HG03108 (cell line): ENCODE measurements around the gene TP53.
"Not testable (repeated sequence)": the region's sequence is repeated elsewhere in the genome, so short reads cannot be mapped to it uniquely, and the experiment has no call there.

ENCODE experiments used
- ATAC-seq: cut with Tn5 transposase; IDR thresholded peaks from one replicate; pipeline ENCODE4 v1.9.1; 2021; ENCODE audit warnings: moderate library complexity; ENCODE audit not compliant: unreplicated experiment

Gene TP53

GRCh38 chr17:7676533-7676932 is 10.8 kb downstream of the TP53 start:
- no peak for ATAC-seq

DNA sequence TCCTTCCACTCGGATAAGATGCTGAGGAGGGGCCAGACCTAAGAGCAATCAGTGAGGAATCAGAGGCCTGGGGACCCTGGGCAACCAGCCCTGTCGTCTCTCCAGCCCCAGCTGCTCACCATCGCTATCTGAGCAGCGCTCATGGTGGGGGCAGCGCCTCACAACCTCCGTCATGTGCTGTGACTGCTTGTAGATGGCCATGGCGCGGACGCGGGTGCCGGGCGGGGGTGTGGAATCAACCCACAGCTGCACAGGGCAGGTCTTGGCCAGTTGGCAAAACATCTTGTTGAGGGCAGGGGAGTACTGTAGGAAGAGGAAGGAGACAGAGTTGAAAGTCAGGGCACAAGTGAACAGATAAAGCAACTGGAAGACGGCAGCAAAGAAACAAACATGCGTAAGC is 12.4 kb downstream of the TP53 start:
- ATAC-seq = no peak

DNA sequence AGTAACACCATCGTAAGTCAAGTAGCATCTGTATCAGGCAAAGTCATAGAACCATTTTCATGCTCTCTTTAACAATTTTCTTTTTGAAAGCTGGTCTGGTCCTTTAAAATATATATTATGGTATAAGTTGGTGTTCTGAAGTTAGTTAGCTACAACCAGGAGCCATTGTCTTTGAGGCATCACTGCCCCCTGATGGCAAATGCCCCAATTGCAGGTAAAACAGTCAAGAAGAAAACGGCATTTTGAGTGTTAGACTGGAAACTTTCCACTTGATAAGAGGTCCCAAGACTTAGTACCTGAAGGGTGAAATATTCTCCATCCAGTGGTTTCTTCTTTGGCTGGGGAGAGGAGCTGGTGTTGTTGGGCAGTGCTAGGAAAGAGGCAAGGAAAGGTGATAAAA is 14.1 kb downstream of the TP53 start:
- no peak for ATAC-seq

DNA sequence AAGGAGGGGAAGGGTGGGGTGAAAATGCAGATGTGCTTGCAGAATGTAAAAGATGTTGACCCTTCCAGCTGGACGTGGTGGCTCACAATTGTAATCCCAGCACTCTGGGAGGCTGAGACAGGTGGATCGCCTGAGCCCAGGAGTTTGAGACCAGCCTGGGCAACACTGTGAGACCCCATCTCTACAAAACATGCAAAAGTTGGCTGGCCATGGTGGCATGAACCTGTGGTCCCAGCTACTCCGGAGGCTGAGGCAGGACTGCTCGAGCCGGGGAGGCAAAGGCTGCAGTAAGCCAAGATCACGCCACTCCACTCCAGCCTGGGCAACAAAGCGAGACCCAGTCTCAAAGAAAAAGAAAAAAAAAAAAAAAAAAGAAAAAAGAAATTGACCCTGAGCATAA is 18.8 kb downstream of the TP53 start:
- ATAC-seq = no peak

DNA sequence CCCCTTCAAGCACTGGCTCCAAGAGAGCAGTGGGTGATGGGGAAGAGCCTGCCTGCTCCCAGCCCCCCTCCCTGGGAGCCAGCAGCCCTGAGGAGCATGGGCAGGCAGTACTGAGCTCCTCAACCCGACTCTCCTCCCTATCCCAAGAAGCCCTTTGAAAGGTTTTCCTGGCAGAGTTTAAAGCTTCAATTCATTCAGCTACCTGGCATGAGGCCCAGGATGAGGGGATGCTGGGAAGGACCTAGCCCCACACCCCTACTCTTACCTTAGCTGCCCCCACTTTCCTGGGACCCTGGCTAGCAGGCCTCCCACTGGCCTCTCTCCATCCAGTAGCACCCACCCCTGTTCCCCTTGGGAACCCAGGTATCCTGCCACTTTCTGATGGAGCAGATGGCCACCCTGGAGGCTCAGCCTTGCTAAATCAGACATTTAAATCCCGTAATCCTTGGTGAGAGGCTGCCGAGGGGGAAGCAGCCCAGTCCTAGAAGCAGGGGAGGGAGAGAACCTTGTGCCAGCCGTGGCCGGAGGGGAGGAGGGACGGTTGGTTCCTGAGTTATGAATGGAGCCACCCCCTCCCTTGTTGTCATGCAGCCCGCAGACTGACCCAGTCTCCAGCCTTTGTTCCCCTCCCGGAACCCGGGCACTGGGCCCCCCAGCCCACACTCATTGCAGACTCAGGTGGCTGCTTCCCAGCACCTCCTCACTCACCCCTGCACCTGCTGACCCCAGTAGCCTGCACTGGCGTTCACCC is 19.5 kb downstream of the TP53 start:
- ATAC-seq = no peak

DNA sequence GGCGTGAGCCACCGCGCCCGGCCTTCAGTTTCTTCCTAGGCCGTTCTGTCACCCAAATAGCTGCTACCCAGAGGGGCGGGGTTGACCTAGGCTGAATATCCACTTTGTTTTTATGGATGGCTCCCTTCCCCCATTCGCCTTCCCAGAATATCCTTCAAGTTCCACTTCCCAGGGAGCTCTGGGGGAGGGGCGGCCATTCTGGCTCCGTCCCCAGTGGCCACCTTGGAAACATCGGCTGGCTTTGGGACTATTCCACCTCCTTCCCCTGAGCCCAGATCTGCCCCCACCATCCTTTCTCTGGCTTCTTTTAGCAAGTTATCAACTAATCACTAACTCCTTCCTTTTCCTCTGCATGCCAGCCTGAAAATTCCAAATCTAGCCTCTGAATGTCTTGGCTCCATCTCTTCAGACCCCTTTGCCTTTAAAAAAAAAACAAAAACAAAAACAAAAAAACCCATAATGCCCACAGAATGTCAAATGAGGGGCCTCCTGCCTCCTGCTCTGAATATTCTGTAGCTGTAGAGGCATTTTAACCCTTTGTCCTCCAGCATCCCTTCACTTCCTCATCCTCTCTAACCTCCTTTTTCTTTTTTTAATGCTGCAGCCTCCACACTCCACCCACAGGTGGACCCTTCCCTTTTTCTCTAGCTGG is 30.2 kb downstream of the TP53 start:
- ATAC-seq = no peak

GRCh38 chr17:7655541-7655840 is 31.8 kb downstream of the TP53 start:
- no peak for ATAC-seq

DNA sequence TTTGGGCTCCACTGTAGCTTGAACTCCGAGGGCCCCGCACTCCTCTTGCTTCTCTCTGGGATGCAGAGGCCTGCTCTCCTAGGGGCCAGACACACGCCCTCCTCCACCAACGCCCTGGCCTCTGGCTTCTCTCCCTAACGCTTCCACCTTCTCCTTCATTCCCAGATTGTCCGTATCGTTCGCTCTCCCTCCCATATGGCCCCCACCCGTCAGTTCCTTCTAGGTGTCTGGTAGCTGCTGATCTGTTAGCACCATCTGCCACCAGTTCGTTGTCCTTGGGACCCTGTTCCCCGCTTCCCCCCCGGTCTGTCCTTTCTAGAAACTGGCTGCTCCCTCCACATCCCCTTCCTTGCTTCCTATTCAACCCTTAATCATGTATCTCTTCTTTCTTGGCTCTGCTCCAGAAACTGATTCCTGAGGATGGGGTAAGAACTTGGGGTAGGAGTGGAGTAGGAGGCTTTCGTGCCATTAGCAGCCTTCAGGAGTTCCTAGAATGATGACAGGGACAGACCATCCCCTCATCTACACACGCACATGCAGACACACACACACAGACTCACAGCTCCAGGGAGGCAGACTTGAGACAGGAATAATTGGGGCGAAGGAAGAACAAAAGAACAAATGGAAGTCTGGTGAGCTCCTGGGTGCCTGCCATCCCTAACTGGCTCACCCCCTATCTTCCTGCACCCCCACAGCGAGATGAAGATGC is 32.3 kb downstream of the TP53 start:
- no peak for ATAC-seq

DNA sequence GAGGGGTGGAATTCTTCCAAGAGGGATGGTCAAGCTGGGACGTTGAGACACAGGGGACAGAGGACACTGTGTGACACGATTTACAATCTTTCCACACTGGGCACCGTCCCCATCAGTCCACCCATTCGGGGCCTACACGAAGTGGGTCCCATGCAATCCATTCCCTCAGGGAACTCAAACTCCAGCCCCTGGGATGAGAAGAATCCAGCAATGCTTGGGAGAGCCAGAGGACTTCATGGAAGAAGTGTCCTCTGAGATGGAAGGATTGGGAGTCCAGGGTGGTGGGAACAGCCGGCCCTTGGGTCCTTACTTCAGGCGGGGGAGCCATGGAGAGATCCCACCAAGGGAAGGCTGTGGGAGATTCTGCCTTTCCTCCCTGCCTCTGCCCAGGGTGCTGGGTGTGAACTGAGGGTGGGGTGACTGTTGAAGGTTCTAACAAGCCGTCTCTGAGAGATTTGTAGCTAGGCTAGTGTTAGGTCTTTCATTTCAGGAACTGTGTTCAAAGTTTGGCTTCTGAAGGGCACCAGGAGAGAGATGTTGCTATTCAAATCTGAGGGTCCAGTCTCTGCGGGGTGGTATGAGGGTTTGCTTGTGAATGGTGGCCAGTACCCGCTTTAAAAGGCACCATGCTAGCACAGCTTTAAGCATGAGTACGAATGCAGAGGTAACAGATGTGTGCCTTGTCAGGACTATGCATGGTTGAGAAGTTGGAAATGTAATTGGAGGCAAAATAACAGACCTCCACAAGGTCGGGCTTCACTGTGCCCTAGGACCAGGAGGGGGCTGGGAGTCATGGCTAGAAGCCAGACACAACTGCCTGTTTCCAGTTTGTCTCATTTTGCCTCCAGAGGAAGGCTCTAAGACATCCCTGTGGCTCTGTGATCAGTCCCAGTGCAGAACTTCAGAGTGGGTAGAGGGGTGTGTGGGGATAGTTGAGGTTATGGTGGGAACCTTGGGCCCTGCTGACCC is 34.6 kb downstream of the TP53 start:
- no peak for ATAC-seq

DNA sequence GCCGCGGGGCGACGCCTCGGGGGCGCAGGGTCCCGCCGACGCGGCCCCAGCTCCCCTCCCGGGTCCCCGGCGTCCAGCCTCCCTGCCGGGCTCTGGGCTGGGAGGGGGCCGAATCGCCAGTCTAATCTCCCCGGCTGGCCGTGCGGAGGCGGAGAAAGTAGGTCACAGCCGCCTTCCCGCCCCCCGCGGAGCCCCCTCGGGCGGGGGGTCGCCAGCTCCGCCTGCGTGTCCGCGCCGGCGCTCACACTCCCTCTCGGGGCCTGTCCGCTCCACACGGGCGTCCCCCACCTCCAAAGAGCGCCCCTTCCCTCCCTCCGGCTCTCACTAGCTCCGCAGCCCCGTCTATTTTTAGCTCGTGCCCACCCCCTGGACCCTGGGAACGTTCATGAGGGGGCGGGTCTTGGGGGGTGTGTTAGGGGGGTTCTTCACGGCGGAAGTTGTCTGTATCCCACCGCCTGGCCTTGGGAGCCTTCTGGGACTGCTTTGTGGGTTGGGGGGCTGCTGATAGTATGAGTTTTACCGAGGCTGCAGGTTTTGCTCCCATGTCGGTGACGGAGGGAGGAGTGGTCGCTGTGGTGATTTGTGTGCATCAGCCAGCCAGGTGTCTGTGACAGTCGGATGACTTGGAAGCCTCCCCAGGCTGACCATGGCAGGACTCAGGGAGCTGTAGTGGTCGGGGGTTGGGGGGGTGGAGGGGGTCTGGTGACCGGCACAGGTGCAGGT is 35.5 kb downstream of the TP53 start:
- ATAC-seq = no peak

DNA sequence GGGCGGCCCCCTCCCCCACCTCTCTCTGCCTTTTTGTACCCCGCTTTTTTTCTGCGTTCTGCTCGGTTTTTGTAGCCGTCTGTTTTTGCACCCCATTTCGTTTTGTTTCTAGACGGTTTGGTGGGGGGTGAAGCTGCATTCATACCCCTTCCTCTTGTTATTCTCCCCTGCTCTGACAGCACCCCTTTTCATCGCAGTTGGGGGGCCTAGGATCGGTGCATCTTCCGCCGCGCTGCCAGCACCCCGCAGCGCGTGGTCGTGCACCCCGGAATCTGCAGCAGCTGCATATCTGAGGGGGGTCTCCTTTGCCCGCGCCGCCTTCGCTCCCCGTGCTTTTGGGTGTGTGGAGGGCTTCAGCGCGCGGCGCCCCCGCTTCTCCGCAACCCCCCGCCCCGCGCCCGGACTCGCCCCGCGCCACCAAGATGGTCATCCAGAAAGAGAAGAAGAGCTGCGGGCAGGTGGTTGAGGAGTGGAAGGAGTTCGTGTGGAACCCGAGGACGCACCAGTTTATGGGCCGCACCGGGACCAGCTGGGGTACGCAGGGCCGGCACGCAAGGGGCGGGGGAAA is 36.1 kb downstream of the TP53 start:
- ATAC-seq = no peak

- ATAC-seq = no peak
Observed at GRCh38 chr17:7650509-7651096, 36.7 kb downstream of the TP53 start, which contains the start of gene ATP1B2. TSS of gene ATP1B2 (plus strand) at chr17:7650926. CDS start at chr17:7651519, 593 bp downstream.

- ATAC-seq = no peak
Observed at GRCh38 chr17:7647018-7647417, 40.3 kb downstream of the TP53 start.

DNA sequence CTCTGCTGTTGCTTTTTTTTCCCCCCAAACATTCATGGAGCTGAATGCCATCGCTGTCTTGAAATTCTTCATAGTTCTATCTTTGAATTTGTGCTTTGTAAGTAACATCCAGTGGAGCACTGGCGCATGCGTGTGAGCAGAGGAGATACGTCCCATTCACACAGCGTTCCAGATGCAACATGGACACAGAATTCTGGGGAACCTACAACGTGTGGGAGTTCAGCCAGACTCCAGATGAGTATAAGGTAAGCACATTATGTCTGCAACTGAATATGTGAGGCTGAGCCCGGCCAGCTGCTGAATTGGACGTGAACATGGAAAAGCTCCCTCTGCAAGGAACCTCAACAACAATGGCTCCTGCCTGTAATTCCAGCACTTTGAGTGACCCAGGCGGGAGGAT is 40.8 kb downstream of the TP53 start:
- no peak for ATAC-seq

DNA sequence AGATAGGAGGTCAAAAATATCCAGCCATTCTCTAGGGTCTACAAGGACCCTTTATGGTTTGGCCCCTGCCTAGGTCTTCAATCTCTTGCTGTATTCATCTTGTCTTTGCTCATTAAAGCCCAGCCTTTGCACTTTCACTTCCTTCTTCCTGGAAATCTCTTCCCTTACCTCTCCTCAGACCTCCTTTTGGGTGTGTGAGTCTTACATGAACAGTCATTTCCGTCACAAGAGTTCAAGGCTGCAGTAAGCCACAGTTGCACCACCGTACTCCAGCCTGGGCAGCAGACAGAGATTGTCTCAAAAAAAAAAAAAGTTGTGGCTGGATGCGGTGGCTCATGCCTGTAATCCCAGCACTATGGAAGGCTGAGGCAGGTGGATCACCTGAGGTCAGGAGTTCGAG is 42.5 kb downstream of the TP53 start:
- ATAC-seq = no peak

- ATAC-seq = not testable (repeated sequence)
Observed at GRCh38 chr17:7641635-7642034, 45.7 kb downstream of the TP53 start.

DNA sequence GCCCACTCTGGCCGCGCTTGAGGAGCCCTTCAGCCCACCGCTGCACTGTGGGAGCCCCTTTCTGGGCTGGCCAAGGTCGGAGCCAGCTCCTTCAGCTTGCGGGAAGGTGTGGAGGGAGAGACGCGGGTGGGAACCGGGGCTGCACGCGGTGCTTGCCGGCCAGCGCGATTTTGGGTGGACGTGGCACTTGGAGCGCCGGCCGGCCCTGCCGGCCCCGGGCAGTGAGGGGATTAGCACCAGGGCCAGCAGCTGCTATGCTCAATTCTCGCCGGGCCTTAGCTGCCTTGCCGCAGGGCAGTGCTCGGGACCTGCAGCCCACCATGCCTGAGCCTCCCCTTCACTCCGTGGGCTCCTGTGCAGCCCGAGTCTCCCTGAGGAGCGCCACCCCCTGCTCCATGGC is 46.5 kb downstream of the TP53 start:
- no peak for ATAC-seq

GRCh38 chr17:7636163-7636562 is 51.1 kb downstream of the TP53 start:
- no peak for ATAC-seq

- ATAC-seq = no peak
Observed at GRCh38 chr17:7634384-7634783, 52.9 kb downstream of the TP53 start.

DNA sequence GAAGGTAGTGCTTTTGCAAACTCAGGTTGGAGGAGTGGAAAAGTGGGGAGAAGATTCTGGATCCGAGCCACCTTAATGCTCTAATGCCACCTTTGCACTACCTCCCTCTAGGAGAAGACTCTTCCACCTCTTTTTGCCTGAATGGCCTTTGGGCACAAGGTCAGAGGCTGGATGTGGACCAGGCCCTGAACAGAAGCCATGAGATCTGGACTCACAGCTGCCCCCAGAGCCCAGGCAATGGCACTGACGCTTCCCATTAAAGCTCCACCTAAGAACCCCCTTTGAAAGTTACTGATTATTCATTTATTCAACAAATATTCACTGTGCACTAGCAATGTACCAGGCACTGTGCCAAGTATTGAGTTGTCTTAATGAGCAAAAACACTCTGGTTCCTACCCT is 54.2 kb downstream of the TP53 start:
- no peak for ATAC-seq
